NCI-H2227 (cell line): ENCODE results near the gene C20orf144.

Source experiments
- DNase-seq: peaks from one replicate; lab custom pipeline; 2025; ENCODE audit not compliant: unreplicated experiment; lab: John Stamatoyannopoulos, UW

Gene C20orf144

DNA sequence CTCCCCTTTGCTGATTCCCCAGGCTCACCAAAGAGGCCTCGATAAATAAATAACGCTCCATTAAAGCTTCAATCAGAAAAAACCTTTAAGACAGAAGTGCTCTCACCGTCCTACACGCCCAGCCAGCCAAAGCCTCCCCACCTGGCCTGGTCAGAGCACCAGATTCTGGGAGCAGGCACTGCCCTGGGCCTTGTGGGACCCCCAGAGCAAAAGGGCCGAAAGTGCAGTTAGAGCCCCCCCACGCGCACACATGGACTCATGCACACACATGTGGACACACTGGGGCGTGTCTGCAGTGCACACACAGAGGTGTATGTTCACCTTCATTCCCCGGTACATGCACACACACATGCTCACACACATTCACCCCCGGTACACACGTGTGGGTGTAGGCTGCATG, 14.0 kb downstream of the C20orf144 start:
- DNase-seq = no peak

DNA sequence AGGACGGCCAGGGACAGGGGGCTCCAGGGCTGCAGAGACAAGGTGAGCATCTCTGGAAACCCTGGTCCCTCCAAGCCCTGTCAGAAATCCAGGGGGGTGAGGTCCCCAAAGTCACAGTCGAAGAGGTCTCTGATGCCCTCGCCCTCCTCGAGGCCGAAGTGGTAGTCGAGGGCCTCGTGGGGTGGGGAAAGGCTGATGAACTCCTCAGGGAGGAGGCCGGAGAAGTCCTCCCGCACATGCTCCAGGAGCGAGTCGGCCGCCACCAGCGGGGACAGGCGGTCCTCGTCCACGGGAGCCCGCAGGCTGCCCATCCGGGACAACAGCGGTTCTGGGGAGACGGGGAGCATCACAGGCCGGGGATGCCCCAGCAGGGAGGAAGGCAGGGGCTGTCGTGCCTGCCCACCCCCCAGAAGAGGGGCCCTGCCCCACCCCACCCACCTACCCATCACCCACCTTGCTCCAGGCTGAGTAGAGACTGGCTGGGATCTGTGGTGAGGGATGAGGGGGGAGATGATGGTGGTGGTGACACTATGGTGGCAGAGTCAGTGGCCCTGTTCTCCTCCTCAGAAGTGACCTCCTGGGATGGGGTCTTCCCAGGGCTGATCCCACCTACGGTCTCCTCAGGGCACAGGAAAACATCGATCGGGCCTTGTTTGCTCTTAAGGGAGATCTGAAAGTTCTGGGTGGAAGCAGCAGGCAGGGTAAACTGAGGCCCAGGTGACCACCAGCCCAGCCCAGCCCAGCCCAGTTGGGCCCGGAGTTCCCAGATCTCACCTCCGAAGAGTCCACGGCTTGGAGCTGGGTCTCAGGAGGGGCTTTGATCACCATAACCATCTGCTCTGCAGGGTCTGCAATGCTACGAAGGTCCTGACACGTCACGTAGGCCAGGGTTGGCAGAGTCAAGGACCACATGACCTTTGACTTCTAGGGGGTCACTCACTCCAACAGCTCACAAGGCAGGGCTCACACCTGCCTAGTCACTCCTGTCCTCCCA, 14.8 kb downstream of the C20orf144 start:
- DNase-seq = no peak

GRCh38 chr20:33677991-33678702, 16.0 kb downstream of the C20orf144 start:
- DNase-seq = no peak

DNA sequence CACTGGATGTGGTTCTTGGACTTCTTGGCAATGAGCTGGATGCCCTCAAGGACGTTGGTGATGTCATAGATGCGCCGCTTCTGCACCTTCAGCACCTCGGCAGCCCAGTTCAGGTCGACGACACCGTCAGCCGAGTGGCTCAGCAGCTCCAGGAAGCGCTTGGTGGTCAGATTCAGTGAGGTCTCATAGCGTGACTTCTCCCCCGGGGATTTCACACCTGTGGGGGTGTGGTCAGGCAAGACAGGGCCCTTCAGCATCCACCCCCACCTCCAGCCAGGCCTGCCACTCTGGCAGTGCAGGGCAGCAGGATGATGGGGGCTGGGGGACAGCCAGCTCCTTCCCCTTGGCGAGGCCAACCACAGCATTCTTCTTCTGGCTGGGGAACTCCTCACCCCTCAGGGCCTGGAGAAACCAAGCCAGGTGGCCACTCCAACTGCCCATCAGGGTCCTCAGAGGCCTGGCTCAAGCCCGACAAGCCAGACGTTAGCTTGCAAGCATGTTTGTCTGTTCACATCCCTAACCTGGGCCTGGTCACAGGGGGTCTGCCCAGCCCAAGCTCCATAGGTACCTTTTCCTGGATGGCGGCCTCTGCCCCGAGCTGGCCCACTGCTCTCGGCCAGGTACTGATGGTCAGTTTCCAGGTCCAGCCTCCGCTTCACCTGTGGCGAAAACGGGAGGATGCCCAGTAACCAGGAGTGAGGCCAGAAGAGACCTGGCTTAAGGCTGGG, 17.8 kb downstream of the C20orf144 start:
- no peak for DNase-seq

DNA sequence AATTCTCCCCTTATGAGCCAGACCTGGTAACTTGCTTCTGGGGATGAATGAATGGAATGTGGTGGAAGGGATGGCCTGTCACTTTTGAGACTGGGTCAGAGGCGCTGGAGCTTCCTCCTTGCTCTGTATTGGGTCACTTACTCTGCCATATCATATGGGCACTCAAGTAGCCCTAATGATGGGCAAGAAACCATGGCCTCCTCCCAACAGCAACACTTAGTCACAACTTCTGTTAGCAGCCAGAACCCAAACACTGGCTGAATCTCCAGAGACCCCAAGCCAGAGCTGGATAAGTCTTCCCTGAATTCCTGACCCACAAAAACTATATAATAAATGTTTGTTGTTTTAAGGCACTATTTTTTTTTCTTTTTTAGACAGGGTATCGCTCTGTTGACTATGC, 18.6 kb downstream of the C20orf144 start:
- no peak for DNase-seq

DNA sequence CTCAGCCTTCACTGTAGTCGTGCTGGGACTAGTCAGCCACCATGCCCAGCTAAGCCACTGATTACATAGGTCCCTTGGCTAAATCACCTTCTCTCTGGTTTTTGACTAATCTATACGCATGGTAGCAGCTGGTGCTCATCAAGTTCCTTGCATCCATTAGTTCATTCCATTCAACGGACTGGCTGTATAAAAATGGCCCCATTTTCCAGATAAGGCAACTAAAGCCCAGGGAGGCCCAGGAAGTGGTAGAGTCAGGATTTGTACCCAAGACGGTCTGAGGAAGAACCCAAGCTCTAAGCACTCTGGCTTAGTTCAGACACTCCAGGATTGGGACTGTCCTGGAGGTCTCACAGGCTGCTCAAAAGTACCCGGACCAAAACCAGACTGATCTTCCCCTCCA, 19.2 kb downstream of the C20orf144 start:
- DNase-seq = no peak

GRCh38 chr20:33681728-33682353, 19.7 kb downstream of the C20orf144 start:
- DNase-seq = no peak

- peak; percentile 74 for DNase-seq
These were observed 22.6 kb downstream of the C20orf144 start for GRCh38 chr20:33684533-33685327.

- DNase-seq = peak; percentile 53
These were observed 23.4 kb downstream of the C20orf144 start for GRCh38 chr20:33685328-33686099.

DNA sequence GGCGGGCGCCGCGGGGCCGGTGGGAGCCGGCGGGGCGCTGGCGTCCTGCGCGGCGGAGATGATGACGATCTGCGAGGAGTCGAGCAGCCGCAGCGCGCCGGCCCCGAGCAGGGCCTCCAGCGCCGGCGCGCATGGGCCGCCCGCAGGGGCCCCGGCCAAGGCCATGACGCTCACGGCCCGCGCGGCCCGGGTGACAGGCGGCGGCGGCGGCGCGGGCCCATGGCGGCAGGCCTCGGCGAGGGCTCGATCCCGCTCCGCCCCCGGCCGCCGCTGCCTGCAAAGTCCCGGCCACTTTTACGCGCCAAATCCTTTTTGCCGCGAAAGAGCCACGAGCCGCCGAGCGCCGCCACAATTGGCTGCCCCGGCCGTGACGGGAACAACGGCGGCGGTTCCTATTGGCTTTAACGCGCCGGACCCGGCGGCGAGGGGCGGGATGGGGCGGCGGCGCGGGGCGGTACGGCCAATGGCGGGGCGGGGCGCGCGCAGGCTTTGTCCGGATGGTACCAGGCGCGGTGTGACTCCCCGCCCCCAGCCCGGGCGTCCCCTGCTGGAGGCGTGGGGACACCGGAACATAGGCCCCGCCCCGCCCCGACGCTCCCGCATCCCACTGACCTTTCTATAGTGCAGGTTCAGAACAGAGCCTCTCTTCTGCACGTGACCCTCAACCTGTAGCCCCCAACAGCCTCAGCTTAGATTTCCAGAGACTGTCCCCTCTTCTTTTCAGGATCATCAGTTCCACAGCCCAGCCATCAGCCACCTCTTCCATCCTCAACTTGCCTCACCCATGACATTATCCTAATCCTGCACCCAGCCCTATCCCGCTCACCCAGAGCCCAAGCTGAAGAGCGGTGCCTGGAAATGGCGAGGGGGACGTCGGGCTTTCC, 24.2 kb downstream of the C20orf144 start, which contains the start of gene E2F1:
Gene E2F1 (minus strand): TSS at position 286 of the 884 bp plus-strand sequence. CDS start 121 bp downstream, at position 165.
- DNase-seq = peak; percentile 98

- no peak for DNase-seq
These were observed 24.8 kb downstream of the C20orf144 start for GRCh38 chr20:33686984-33687366.

DNA sequence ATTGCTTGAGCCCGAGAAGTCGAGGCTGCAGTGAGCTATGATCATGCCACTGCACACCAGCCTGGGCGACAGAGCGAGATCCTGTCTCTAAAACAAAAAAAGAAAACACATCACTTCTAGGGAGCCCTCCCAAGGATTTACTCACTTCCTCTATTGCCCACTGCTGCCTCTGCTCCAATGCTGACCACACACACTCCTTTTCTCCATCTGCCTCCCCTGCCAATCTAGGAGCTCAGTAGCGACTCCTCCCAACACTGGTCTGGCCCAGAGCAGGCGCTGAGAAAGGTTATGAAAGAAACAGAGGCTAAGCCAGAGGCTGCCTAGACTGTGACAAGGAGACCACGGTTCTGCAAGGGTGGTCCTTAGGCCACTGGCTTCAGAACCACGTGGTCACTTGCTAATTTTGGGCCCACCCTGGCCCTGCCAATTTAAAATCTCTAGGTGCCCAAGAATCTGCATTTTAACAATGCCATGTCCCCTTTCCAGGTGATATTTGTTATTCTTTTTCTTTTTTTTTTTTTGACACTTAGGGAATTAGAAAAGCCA, 25.3 kb downstream of the C20orf144 start:
- DNase-seq = no peak

GRCh38 chr20:33687993-33688937, 26.1 kb downstream of the C20orf144 start:
- DNase-seq = no peak

DNA sequence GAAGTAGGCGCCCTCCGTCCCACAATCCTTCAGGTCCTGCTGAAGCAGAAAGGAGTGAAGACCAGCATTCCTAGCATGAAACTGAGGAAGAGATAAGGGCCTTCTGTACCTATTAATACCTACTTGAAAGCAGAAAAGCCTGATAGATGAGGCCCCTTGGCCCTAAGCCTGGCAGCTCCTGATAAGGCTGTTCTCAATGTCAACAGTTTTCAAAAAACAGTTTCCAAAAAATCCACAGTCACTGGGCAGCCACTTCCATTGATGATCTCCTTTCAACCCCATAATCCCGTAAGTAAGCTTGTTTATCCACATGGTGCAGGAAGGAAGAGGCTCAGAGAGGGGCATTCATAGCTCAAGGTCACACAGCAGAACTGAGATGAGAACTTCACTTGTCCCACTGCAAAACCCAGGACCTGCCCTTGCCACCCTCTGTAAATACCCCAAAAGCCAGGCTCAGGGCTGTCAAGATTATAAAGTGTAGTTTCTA, 26.9 kb downstream of the C20orf144 start:
- no peak for DNase-seq

- no peak for DNase-seq
These were observed 27.4 kb downstream of the C20orf144 start for GRCh38 chr20:33689493-33689892.

DNA sequence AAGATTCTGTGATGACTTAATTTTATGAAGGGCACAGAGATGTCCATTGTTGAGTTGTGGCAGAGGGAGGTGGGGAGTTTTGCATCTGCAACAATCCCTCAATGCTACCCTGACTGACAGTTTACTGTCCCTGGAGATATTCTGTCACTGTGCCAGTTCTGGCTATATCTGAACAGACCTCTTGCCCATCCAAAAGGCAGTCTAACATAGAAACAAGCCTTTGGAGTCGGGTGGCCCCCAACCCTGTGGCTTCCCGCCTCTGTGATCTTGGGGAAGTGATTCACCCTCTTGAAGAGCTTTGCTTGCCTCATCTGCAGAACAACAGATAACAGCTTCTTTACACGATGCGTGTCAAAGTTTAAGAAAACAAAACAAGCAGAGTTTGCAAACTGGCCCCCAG, 27.8 kb downstream of the C20orf144 start:
- no peak for DNase-seq

DNA sequence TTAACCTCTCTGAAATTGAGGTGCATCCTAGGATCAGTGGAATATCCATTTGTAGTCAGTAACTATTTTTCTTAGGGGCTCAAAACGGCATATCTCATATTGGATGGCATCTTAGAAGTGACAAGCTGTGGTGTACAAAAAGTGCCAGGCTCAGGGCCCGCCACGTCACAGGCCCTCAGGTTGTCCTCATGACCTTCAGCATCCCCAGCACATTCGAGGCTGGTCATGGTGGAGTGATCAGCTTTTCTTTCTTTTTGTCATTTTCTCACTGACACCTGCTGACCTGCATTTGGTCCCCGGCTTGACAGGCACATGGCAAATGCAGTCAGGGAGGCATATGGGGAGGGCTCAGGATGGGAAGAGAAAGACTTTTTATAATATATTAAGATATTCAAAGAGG, 31.2 kb downstream of the C20orf144 start:
- no peak for DNase-seq
